NOMO-1 treated with DMSO at 0.1 percent for 48 hours (cell line): ENCODE results near the gene IFITM5.
"Not testable (repeated sequence)": the region's sequence is repeated elsewhere in the genome, so short reads cannot be mapped to it uniquely, and the experiment has no call there.

Source experiments
- DNase-seq: peaks from one replicate; lab custom pipeline; 2025; ENCODE audit not compliant: unreplicated experiment; lab: John Stamatoyannopoulos, UW

Gene IFITM5

DNA sequence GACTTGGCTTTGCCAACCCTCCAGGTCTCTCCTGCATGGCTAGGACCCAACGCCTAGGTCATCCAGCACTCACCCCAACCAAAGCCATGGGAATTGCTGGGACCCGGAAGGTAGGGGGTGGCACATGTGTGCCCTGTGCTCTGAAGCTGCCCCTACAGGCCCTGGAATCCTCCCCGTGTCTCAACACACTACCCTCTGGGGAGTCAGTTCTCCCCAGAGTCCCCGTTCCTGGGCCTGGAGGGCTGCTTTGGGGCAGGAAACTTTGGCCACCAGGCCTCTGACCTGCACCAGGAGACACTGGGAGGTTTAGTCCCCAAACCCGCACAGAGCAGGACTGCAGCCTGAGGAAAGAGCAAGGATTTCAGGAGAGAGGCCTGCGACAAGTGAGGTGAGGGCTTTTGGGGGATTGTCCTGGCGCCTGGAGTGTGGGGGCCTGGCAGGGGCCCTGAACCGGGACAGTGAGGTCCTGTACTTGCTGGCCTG, 14.0 kb upstream of the IFITM5 start:
- no peak for DNase-seq

DNA sequence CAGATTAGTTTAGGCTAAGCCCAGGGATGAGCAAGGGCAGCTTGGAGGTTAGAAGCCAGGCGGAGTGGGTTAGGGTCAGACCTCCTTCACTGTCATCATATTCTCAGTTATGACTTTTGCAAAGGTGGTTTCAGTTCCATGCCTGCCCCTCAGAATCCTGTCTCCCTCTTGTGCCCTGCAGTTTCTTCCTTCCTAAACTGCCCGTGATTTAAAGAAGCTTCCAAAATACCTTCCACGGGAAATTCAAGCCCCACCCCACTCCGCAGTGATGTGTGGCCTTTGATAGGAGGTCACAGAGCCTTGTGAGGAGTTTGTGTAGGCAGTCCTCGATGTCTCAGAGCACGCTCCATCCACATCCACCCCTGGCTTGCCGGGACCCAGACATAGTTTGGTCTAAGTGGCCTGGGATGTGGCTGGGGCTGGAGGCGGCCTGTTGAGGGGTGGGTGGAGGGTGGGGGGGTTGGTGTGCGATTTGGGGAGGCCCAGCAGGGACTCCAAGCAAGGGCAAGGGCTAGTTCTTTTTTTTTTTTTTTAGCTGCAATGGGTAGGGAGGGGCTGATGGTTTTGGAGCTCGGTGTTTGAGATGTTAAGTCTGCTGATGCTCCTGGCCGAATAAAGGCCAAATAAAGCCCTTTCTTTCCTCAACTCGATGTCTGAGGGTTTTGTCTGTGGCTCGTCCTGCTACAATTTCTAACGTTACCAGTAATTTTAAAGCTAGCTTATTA, 12.9 kb upstream of the IFITM5 start:
- no peak for DNase-seq

DNA sequence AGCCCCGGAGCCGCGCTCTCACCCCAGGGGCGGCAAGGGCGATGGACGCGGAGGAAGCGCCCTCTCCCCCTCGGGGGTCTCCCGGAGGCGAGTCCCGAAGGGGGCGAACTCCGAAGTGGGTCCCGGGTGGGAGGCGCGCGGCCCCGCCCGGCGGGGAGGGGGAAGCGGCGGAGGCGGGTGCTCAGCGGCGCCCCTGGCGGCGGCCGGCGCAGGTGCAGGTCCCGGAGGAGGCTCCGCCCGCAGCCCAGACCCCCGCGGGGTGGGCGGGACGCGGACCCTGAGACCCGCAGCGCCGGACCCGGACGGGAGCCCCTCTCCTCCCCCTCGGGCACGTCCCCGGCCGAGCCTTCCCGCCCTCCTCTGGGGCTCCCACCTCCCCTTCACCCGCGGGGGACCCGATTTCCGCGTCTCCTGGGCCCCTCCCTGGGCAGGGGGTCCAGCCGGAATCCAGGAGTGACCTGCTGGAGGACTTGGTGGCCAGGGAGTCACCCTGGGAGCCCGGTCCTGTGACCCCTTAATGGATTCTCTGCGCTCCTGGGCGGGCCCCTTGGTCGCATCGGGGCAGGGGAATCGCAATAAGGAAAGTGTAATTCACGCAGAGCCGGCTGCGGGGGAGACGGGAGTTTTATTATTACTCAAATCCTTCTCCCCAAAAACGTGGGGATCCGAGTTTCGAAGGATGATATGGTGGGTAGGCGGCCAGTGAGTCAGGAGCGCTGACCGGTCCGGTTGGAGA, 11.9 kb upstream of the IFITM5 start:
- DNase-seq, result not testable (repeated sequence)

DNA sequence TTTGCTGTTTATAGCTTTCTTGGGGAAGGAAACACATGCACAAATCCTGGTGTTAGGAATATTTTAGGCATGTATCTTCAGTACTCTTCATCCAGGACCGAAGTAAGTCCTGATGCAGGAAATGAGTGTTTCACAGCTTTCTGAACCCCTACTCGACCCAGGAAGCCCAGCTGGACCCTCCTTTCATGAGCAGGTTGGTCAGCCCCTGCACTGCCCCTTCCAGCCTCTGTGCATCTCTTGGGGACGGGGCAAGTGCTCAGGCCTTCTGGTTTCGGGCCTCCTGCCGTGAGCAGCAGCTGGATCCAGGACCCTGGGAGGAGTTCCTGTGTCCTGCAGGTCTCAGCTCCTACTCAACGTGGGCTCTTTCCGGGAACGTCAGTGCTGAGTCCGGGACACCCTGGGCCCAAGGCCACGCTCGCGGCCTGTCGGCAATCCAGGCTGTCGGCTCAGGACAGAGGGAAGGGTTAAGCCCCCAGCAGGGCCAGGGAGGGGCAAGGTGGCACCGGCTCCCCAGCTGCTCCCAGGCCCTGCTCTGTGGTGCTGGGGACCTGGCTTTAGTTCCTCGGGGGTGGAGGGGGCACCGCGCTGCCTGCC, 10.8 kb upstream of the IFITM5 start:
- DNase-seq, result not testable (repeated sequence)

DNA sequence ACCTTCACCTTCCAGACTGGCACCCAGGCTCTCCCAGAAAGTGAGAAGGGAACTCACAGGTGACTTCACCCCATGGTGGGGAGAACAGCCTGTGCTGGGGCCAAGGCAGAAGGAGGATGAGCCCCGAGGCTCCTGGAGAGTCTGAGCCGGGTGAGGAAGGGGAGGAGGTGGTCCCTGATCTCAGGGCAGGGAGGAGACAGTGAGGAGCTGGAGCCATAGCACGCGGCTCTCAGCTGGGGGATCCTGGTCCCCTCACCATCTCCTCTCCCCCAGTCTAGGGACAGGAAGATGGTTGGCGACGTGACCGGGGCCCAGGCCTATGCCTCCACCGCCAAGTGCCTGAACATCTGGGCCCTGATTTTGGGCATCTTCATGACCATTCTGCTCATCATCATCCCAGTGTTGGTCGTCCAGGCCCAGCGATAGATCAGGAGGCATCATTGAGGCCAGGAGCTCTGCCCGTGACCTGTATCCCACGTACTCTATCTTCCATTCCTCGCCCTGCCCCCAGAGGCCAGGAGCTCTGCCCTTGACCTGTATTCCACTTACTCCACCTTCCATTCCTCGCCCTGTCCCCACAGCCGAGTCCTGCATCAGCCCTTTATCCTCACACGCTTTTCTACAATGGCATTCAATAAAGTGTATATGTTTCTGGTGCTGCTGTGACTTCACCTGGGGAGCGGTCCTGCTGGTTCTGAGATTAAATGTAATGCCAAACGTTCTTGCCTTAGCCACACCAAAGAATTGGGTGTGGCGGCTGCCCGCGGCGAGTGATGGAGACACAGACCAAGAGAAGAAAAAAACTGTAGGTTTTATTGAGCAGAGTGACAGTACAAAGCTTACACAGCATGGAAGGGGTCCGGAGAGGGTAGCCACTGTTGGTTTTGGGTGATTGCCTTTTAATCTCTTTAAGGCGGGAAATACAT, 9.7 kb upstream of the IFITM5 start:
- DNase-seq, result not testable (repeated sequence)

DNA sequence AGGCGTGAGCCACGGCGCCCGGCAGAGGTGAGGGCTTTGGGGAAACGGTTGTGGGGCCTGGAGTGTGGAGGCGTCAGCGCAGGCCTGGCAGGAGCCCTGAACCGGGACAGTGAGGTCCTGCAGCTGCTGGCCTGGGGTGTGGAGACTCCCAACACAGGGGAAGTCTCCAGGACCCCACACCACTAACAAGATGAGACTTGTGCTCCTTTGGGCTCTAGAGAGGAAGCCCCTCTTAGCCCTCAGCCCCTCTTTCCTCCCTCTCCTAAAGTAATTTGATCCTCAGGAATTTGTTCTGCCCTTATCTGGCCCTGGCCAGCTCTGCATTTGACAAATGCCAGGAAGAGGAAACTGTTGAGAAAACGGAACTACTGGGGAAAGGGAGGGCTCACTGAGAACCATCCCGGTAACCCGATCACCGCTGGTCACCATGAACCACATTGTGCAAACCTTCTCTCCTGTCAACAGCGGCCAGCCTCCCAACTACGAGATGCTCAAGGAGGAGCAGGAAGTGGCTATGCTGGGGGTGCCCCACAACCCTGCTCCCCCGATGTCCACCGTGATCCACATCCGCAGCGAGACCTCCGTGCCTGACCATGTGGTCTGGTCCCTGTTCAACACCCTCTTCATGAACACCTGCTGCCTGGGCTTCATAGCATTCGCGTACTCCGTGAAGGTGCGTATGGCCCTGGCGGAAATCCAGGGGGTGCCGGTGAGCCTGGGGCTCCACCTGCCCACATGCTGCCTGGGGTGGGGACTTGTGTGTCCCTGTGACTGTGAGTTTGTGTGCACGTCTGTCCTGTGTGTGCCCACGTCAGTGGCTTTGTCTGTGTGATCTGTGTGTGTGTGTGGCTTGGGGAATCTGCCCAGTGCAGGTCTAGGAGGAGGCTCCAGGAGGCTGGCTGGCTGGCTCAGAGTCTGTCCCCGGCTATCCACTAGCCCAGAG, 8.7 kb upstream of the IFITM5 start, which contains the start of gene IFITM2:
TSS of gene IFITM2 (plus strand) at position 51 of the 943 bp plus-strand sequence. CDS start at position 428, 377 bp downstream.
- peak; percentile 83 for DNase-seq

DNA sequence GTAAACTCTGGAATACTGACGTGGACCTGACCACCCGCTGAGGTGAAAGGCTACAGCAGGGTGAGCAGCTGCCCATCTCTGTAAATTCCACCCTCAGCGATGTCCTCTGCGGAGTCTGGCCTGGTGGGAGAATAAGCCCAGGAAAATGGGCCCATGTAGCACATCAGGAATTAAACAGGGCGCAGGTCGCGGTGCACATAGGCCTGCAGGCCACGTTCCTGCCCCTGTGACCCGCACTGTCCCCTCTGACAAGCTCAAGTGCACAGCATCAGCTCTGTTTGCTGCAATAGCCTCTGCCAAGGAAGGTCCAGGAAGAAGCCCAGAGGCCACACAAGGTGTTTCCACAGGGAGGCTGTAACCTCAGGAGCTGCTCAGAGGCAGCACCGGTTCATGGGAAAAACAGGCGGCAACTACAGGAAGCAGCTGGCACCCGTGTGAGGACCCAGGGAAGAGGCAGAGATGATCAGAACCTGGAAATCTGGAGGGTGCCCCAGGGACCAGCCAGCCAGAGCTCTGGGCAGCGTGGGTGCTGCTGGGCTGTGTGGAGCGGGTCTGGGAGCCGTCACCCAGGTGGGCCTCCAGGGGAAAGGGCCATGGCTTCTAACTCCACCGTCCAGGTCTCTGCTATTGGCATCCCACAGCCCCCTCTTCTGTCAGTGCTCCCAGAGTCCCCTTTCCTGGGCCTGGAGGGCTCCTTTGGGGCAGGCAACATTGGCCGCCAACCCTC, 7.5 kb upstream of the IFITM5 start:
- no peak for DNase-seq

DNA sequence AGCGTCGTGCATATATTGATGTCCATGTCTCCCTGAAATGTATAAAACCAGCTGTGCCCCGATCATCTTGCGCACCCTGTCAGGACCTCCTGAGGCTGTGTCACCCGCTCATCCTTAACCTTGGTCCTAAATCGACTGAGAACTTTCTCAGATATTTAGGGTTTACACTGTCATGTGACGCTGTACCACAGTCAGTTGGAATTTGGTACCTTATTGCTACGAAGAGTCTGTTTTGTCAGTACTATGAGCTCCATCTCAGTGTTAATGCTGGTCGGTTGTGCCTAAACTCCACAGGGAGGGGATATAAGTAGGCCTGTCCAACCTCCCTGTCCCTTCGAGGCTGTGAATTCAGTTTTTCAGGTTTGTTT, 6.5 kb upstream of the IFITM5 start:
- no peak for DNase-seq

DNA sequence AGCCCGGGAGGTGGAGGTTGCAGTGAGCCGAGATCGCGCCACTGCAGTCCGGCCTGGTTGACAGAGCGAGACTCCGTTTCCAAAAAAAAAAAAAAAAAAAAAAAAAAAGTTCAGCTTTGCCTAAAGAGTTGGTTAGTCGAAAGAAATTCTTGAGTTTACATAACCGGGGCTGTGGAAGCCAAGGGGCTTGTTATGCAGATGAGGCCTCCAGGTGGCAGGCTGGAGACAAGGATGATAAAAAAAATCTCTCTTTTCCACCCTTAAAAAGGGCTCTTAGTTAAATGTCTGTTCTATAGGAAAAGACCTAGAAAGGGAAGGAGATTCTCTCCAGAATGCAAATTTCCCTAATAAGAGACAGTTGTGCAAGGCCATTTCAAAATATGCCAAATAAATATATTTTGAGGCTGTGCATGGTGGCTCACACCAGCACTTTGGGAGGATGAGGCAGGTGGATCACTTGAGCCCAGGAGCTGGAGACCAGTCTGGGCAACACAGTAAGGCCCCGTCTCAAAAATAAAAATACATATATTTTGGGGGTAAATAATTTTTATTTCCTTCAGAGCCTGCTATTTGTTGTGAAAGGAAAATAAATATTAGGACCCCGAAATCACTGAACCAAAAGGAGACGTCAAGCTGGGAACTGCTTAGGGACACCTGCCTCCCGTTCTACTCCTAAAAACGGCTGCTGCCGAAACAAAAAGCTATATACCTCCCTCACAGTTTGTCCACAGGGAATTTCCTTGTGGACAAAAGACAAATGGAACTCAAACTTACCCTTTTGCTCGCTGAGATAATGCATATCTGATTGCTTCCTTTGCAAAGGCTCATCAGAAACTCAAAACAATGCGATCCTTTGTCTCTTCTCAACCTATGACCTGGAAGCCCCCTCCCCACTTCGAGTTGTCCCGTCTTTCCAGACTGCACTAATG, 5.9 kb upstream of the IFITM5 start:
- DNase-seq, result peak; percentile 64

DNA sequence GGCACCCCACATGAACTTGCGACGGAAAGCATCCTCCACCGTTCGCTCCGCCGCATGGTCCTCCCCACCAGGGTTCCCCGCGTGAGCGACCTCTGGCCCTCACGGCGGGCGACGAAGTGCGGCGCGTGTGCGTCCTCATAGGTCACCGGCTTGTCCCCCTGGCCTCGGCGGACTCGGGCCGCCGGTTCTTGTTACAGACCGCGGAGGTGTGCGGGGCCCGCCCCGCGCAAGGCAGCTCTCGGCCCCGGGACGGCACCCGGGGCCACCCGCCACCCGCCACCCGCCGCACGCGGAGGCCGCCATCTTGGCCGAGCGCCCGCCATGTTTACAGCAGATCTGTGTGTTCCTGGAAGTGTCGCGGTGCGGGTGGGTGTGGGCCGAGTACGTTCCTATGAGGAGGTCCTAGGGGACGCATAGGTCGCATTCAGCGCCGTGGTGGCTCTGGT, 4.8 kb upstream of the IFITM5 start:
- DNase-seq, result no peak

DNA sequence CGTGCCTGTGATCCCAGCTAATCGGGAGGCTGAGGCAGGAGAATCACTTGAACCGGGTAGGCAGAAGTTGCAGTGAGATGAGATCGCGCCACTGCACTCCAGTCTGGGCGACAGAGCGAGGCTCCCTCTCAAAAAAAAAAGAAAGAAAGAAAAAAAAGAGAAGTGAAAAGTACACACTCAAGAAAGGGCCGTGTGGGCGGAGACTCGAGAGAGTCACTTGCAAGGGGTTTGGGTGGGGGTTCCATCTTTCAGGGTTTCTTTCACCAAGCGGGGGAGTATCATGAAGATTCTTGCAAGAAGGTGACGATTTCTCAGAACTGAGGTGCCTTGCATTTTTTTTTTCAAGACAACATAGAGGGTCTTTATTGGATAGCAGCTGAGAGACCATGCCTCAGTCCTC, 4.0 kb upstream of the IFITM5 start:
- no peak for DNase-seq

DNA sequence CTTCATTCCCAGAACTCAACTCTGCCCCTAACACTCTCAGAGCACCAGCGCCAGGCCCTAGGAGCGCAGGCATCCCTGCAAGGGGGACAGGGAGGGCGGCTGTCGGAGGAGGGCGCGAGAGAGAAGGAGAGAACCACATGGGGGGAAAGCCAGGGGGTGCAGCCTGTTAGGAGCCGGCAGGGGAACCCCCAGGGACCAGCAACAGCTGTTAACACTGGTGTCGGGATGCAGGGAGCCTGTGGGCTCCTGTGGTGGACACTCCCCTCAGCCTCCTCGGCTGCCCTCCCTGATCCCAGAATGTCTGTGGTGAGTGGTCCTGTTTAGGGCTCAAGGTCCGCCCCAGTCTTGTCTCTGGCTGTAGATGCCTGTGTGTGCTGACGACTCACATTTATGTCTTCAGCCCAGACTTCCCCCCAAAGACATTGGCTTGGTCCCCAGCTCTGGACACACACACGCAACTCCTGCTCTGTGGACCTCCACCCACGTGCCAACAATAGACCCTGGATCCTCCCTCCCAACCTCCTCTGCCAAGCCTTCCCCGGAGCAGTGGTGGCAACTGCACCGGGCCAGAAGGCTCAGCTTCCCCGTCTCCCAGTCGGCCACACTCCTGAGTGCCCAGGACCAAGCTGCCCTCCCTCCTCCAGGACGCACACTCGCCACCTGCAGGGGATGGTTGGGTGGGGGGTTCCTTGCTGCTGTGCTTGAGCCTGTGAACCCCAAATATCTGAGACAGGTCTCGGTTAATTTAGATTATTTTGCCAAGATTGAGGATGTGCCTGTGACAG, 817 bp upstream of the IFITM5 start:
- no peak for DNase-seq

DNA sequence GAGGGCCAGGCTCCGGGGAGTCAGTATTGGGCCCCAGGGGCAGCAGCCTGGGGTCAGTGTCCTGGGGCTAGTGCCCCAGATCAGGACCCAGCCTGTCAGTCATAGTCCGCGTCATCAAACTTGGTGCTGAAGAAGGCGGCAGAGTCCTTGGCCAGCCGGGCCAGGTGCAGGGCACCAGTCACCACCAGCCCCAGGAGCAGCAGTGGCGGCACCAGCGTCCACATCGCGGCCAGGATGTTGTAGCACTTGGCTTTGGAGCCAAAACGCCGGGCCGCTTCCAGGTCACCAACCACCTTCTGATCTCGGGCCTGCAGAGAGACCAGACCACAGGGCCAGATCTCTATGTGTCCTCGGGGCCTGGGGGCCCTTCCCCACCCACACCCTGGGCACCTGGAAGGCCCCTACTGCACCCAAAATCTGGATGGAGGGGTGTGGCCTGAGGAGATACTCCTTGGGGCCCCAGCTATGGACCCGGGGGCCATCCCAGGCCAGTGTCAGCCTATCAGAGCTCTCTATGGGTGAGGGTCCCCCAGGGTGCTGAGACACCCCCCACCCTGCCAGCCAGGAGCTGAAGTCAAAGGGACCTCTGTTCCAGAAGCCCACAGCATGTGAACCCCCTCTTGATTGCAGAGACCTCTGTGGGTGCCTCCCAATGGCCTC, 790 bp downstream of the IFITM5 start:
- no peak for DNase-seq

DNA sequence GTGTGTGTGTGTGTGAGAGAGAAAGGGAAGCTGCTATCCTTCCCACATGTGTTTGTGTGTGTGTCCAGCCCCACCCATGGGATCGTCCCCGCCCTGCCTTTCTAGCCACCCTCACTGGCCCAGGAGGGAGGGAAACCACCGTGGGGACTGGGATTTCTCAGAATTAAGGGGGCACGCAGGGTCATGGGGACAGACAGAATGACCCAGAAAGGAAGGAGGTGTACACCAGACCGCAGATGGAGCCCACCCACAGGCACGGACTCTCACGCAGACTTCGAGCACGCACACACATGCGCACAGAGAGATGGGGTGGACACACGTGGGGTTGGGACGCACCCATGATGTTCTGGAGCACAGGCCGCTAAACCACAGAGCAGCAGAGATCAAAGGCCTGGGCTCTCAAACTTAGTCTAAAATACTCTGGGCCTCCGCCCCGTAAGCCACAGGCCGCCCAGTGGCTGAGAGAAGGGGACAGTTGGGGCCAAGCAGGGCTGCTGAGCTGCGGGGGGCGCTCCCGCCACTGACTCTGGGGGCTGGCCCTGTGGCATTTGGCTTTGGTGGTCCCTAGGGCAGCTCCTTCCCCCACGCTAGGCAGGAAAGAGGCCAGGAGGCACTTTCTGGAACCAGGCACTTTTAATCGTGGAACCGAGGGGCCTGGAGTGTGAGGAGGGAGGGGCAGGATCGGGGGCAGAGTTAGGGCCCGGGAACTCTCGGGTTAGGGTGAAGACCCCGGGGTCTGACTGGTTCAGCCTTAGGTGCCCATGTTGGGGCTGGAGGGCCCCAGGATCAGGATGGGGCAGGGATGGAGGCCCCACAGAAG, 1.5 kb downstream of the IFITM5 start:
- no peak for DNase-seq

DNA sequence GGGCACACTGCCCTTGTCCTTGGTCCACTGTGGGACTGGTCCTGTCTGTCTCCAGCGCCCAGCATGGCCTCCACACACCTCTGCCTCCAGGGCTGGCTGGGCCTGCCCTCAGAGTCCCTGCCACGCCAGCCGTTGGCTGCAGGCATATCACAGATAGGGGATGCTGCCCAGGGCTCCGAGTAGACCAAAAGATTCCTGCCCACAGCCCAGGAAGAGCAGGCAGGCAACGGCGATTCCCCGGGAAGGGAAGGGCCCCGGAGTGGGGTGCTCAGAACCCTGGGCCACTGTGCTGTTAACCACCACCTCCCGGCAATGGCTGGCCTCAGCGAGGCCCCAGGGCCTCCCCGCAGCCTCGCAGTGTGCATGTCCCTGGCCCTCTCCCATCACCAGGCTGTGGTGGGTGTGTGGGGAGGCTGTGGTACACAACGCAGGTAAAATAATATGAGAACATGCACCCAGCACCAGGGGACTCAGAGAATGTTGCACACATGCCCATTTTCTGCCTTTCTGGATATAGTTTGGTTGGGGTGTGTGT, 2.2 kb downstream of the IFITM5 start:
- DNase-seq, result no peak
